PC-9 (cell line): ENCODE measurements around the gene C19orf44.

Experiments used
- EZH2 ChIP-seq: fragments of 200-600 bp; sonication (generic); IDR thresholded peaks from 2 replicates; pipeline ENCODE4 v1.8.0; 2017; ENCODE audit warnings: antibody characterized with exemption, low read depth
- TF ChIP-seq, protein P1 (sequence below): fragments of 200-600 bp; sonication (generic); conservative IDR thresholded peaks from 2 replicates; pipeline ENCODE4 v1.6.1; 2017; ENCODE audit warnings: mixed run types, antibody characterized with exemption, mild to moderate bottlenecking, moderate library complexity

GRCh38 chr19:16559780-16560276, 63.6 kb downstream of the C19orf44 start:
- no peak for TF ChIP-seq EZH2
- TF ChIP-seq, protein P1, sequence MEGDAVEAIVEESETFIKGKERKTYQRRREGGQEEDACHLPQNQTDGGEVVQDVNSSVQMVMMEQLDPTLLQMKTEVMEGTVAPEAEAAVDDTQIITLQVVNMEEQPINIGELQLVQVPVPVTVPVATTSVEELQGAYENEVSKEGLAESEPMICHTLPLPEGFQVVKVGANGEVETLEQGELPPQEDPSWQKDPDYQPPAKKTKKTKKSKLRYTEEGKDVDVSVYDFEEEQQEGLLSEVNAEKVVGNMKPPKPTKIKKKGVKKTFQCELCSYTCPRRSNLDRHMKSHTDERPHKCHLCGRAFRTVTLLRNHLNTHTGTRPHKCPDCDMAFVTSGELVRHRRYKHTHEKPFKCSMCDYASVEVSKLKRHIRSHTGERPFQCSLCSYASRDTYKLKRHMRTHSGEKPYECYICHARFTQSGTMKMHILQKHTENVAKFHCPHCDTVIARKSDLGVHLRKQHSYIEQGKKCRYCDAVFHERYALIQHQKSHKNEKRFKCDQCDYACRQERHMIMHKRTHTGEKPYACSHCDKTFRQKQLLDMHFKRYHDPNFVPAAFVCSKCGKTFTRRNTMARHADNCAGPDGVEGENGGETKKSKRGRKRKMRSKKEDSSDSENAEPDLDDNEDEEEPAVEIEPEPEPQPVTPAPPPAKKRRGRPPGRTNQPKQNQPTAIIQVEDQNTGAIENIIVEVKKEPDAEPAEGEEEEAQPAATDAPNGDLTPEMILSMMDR: no peak
